ENCODE measurements around the gene UBA6.
"Not testable (repeated sequence)": the region's sequence is repeated elsewhere in the genome, so short reads cannot be mapped to it uniquely, and the experiment has no call there.

The UBA6 gene

DNA sequence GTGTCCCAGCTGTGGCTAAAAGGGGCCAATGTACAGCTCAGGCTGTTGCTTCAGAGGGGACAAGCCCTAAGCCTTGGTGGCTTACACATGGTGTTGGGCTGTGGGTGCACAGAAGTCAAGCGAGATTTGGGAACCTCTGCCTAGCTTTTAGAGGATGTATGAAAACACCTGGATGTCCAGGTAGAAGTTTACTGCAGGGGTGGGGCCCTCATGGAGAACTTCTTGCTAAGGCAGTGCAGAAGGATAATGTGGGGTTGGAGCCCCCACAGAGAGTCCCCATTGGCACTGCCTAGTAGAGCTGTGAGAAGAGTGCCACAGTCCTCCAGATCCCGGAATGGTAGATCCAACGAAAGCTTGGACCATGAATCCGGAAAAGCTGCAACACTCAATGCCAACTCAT, 40.5 kb downstream of the UBA6 start:
- DNase-seq (ENCODE audit: low read depth) = no peak

DNA sequence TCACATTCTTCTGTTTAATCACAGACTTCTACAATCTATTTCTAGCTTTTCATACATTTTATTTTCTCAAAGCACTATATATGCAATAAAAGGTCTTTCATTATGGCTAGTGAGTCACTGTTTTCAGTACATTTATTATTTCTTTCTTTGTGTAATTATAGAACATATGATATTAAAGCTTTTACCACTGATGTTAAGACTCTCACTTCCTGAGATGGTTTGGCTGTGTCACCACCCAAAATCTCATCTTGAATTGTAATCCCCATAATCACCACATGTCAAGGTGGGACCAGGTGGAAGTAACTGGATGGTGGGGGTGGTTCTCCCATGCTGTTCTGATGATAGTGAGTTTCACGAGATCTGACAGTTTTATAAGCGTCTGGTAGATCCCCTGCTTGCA, 41.9 kb downstream of the UBA6 start:
- DNase-seq (ENCODE audit: low read depth) = no peak

DNA sequence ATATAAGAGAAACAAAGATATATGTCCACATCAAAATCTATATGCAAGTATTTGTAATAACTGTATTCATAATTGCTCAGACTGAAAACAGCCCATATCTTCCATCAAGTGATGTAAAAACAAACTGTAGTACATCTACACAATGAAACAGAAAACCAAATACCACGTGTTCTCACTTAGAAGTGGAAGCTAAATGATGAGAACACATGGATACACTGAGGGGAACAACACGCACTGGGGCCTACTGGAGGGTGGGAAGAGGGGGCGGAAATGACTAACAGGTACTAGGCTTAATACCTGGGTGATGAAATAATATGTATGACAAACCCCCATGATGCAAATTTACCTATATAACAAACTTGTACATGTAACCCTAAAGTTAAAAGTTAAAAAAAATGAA, 42.7 kb downstream of the UBA6 start:
- DNase-seq (ENCODE audit: low read depth) = no peak

DNA sequence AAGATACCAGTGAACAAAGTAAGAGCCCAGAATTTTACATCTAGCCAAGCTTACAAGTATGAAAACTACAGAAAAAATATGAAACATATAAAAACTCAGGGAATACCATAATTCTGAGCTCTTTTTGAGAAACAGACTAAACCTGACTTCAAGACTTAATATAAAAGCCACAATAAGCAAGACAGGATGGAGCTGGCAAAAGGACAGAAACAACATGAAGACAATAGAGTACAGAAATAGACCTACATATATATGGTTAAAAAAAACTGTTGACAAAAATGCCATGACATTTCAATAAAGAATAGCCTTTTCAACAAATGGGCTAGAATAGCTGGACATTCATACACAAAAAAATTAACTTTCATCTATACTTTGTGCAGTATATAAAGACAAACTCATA, 49.4 kb downstream of the UBA6 start:
- DNase-seq (ENCODE audit: low read depth) = no peak

DNA sequence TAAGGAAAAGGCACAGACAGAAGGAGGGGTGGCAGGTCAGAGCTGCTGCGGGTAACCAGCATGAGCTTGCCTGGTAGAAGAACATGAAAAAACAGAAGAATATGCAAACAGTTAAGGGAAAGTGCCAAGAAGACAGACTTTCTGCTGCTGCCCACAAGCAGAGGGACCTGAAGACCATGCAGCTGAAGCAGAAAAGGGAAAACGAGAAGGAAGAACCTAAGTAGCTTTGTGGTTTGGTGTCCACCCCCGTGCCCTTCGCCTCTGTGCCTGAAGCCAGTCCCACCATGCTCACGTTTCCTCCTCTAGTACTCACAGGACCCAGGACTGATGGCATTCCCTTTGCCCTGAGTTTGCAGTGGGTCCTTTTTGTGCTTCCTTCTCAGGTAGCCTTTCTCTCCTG, 62.8 kb downstream of the UBA6 start:
- no peak for DNase-seq (ENCODE audit: low read depth)

DNA sequence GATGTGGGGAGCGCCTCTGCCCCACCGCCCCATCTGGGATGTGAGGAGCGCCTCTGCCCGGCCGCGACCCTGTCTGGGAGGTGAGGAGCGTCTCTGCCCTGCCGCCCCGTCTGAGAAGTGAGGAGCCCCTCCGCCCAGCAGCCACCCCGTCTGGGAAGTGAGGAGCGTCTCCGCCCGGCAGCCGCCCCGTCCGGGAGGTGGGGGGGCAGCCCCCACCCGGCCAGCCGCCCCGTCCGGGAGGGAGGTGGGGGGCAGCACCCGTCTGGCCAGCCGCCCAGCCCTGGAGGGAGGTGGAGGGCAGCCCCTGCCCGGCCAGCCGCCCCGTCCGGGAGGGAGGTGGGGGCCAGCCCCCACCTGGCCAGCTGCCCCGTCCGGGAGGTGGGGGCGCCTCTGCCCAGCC, 64.0 kb downstream of the UBA6 start:
- DNase-seq (ENCODE audit: low read depth) = not testable (repeated sequence)

DNA sequence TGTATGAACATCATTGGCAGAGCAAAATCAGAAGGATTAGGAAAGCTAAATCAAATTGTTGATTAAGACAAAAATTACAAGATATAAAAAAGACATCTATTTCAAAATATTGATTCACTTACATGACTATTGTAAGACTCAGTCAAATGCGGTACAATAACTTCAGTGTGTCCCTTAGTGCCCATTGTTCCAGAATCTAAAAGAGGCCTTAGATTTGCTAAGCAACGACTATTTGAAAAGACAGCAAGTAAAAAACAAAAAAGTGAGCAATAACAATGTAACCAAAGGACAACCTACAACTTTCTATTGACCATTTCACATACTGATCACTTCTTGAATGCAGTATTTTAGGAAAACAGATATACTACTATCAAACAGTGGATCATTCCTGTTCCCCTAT, 65.6 kb downstream of the UBA6 start:
- no peak for DNase-seq (ENCODE audit: low read depth)

DNA sequence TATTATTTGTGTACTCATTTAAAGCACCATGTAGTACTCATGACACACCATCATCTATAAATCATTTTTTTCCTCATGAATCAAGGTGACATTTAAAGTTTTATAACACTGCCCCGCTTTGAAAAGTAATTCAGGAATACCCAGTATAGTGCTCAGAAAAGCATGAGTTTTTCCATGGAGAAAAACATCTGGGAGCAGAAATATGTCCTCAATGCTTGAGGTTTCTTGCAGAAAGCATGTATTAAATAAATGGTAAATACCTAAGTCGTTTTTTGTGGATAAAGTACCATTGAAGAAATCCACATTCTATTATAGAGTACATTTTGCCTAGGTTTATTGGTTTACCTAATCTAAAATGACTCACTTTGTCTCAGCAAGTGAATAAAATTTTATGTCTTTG, 66.2 kb downstream of the UBA6 start:
- no peak for DNase-seq (ENCODE audit: low read depth)

DNA sequence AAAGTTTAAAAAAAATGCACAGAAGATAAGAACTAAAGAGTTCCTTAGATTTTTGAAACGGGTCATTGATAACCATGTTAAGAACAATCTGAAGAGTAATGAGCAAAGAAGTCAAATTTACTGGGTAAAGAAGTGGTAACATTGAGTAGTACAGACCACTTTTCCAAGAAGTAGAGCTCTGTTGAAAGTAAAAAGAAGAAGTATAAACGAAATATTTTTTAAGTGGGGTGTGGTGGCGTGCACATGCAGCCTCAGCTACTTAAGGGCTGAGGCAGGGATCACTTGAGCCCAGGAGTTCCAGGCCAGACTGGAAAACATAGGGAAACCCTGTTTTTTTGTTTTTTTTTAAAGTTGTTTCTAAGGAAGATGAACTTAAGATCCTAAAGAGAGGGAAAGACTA, 68.5 kb downstream of the UBA6 start:
- no peak for DNase-seq (ENCODE audit: low read depth)

DNA sequence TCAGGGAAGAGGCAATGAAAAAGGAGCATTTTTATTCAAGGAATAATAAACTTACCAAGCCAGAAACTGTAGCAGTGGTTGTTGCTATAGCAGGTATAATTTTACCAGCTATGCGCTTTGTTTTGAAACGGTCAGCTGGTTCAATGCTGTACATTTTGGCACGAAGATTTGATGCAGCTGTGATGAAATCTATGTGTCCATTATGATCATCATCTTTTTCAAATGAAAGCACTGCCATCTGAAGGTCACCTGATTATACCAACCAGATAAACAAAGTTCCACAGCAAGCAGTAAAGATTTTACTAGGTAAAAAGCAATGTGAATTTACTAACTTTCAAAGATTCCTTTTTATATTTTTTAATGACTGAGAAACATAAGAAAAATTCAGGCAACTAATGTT, 76.0 kb downstream of the UBA6 start:
- no peak for DNase-seq (ENCODE audit: low read depth)

DNA sequence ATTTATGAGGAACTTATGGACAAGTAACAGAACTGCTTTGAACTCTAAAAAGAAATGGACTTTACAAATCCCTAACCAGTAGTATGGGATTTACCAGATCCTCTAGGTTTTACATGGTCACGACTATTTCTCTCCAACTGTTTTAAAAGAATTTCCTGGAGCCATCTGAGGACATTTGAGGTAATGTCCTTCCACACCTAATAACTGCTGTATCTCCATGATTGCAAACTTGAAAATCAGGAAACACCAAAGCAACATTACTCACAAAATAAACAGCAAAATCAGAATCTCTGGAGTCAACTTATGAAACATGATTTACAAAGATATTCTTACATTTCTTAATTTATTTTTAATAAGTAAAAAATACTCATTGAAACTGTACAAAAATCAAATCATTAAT, 84.5 kb downstream of the UBA6 start:
- no peak for DNase-seq (ENCODE audit: low read depth)

DNA sequence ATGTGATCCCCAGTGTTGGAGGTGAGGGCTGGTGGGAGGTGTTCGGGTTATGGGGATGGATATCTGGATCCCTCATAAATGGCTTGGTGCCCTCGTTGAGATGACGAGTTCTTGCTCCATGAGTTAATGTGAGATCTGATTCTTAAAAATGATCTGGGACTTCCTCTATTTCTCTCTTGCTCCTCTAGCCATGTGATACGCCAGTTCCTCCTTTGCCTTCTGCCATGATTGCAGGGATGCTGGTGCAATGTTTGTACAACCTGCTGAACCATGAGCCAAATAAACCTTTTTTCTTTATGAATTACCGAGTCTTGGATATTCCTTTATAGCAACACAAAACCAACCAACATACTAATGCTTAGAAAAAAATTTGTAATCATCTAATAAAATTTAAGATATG, 85.8 kb downstream of the UBA6 start:
- DNase-seq (ENCODE audit: low read depth) = no peak

DNA sequence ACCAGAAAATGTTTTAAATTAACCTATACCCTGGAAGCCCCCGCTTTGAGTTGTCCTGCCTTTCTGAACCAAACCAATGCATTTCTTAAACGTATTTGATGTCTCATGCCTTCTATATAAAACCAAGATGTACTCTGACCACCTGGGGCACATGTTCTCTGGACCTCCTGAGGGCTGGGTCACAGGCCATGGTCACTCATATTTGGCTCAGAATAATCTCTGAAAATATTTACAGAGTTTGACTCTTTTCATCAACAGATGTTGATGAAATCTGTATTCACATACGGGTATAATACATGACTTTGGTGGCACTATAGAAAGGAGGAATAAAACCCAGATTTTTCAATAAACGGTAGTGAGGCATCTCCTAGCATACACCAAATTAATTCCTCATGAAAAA, 86.8 kb downstream of the UBA6 start:
- DNase-seq (ENCODE audit: low read depth) = no peak

DNA sequence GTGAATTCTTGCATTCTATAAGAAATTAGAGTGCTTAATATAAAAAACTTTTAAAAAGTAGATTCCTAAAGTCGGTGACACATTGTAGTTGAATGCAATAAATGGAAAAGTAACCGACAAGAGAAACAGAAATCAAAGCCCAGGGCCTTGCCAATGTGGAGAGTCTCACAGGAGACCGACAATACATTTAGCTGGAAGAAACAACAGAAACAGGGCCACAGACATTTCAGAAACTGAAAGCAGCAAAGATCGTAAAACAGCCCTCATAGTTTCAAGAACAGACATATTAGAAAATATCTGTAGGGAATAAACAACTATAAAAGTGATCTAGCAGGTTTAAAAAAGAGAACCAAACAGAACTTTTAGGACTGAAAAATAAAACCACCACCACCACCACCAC, 92.9 kb downstream of the UBA6 start:
- DNase-seq (ENCODE audit: low read depth) = no peak

DNA sequence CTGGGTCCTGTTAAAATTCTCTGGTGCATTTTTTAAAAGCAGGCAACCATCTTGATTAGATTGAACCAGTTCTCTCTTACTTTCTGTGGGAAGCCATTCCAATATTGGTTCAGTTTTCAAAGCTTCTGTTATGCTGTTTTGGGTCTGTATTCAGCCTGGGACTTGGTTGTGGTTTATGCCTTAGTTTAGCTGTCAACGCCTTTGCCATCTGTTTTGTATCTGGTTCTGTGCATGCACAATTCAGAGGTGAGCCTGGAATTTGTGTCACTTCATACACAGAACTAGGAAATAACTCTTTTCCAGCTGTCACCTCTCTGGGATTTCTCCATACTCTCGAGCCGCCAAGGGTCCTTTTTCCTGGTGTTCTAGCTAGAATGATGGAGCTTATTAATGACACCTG, 96.2 kb downstream of the UBA6 start:
- no peak for DNase-seq (ENCODE audit: low read depth)

DNA sequence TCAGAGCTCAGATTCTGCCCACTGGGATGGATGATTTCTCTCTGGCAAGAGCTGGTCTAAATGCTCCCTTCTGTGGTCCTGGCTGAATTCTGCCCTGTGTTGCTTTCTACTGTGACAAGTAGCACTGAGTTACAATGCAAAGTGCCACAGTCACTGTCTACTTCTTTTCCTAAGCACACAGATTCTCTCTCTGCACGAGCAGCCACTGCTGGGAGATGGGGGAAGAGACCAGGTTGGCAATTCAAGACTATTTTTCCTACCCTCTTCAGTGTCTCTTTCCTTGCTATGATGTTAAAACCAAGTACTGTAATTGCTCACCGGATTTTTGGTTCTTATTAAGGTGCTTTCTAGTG, 97.0 kb downstream of the UBA6 start:
- no peak for DNase-seq (ENCODE audit: low read depth)

DNA sequence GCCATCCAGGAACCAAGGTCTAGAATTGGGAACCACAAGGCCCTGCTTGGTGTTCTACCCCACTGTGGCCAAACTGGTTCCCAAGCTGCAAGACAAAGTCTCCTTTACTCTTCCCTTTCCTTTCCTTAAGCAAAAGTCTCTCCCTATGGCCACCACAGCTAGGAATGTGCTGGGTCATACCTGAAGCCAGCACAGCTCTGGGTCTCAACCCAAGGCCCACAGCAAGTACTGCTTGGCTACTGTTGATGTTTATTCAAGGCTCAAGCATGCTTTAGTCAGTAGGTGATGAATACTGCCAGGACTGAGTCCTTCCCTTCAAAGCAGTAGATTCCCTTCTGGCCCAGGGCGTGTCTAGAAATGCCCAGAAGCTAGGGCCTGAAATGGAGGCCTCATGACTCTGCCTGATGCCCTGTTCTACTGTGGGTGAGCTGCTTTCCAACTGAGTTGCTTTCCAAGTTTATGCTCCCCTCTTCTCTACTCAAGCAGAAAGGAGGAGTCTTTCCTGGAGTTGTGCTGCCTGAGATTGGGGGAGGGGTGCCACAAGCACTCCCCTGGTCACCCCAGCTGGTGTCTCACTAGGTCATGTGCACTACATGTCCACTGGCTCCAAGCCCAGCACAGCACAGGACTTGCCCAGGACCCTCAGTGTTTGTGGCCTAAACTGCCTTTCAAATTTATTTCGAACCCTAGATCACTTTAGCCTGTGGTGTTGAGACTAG, 97.5 kb downstream of the UBA6 start:
- no peak for DNase-seq (ENCODE audit: low read depth)

DNA sequence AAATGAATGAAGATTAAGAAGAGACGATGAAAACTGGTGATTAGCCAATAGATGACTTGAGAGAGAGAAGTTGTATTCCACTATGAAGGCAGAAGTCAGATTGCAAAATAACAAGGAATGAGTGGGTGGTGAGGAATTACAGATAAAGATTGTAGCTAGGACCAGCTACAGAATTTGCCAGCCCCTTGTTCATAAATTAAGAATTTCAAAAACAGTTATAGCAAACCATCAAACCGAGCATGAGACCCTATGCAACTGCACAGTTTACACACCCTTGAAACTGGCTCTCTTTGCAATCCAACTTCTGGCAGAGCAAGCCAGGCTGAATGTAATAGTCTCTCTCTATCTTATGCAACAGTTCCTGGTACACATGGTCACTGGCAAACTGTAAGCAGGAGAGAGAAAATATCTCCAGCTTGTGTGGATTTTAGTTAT, 107.2 kb downstream of the UBA6 start:
- peak; percentile 13 for DNase-seq (ENCODE audit: low read depth)

DNA sequence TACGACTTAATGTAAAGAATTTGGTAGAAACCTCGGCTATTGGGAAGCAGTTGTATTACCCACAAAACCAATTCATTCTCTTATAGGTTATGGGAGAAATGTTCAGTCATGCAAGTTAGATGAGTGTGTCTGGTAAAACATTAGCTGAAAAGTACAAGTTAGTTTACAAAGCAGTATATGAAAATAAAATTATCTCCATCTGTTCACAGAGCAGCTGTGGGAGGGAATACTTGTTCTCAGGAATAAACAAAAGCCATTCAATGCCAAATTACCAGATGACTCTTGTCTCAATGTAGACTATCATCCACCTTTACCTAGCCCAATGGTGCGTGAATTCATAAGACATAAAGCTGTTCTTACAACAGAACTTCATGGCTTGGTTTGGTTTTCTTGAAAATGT, 113.8 kb downstream of the UBA6 start:
- no peak for DNase-seq (ENCODE audit: low read depth)

DNA sequence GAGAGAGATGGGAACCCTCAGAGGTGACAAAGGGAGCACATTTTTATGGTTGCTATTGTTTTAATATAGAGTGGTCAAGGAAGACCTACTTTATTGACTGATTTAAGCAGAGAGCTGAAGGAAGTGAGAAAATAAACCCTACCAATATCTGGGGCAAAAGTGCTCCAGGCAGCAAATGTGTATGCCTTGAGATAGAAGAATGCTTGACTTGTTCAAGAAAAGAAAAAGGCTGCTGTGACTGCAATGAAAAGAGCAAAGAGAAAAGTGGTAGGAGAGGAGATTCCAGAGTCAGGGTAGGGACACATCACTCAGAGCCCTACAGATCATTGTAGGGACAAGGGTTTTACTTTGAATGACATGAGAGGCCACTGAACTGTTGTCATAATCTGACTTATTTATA, 116.5 kb downstream of the UBA6 start:
- no peak for DNase-seq (ENCODE audit: low read depth)

DNA sequence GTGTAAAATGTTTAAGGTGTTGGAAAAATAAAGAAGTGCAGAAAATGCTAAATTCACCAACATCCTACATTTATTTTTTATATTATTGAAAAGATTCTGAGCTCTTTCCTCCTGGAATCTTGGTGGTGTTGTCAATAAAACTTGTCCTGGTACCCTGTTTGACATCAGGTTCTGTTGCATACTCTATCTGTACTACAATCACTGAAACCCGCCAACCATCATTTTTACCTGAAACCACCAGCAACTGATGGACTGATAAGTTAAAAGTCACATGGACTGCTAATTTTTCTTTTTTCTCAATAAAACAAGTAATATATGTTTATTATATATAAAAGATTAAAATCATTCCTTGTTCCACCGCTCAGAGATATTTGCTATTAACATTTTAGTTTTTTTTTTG, 119.0 kb downstream of the UBA6 start:
- DNase-seq (ENCODE audit: low read depth) = no peak

DNA sequence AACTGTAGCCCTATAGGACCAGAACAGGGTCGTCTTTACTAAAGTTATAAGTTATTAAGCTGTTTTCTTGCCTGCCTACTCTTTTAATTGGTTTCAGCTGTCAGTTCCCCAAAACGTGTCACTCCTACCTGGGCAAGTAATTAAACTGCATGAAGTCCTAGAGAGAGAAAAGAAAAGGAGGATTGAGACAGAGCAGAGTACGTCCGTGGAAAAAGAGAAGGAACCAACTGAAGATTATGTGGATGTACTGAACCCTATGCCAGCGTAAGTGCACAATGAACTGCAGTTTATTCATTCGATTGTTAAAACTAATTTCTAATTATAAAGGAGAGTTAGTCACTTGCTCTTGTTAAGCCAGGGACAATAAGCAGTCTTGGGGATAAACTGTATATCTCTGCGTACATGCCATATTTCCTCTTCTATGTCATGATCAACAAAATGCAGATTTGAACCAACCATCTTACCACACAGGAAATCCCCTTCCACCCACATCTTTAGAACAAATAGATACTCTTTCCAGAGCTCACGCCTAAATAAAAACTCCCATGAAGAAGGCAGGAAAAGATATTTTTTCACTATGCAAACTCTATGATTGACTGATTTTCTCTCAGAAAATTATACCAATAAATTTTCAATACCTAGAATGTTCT, 119.6 kb downstream of the UBA6 start:
- no peak for DNase-seq (ENCODE audit: low read depth)

DNA sequence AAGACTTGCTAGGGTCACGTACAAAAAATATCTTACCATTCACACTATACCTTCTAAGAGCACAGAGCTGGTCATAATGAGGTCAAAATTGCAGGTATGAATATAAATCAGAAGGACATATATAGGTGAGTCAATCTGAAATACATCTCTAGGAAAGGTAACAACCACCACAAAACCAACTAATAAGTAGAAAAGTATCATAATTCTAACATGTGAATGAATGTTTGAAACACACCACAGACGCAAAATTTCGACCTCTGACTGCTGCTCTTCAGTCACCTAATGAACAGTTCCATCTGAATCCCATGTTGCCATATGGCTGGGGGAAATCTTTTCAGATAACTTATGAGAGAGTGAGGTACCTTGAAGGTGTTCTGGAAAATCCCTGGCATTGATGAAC, 120.4 kb downstream of the UBA6 start:
- DNase-seq (ENCODE audit: low read depth) = no peak

DNA sequence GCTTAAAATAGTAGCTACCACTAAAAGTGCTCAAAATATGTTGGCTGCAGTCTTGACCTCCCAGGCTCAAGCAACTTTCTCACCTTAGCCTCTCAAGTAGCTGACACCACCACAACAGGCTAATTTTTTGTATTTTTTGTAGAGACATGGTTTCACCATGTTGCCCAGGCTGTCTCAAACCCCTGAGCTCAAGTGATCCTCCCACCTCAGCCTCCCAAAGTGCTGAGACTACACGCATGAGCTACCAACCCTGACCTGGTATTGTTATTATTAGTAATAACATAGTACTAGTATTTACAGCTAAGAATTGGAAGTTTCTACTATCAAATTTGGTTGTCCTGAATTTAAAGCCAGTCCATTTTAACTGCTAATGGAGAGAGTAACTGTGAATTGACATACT, 124.4 kb downstream of the UBA6 start:
- DNase-seq (ENCODE audit: low read depth) = no peak
